ENCODE data around the gene C2orf42.

The C2orf42 gene

DNA sequence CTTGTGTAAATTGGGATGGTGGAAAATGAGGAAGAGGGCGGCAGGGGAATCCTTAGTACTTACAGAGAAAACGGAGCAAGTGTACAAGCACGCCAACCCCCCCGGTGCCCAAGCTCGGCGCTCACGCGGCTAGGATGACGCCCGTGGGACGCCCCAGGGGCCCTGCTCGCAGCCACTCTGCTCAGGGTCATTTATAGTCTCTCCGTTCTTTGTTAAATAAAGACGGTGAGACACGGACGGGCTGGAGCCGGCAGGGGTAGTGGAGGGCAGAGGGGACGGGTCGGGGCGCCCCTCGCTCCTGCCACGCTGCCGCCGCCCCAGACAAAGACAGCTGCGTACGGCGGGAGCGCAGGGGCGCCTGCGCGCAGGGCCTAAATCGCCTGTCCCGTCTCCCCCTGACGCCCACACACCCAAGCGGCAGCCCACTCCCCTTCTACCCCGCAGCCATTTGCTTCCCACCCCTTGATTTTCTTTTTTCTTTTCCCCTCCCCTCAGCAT, 65.8 kb downstream of the C2orf42 start:
- no peak for DNase-seq (ENCODE audit: insufficient read length)
- peak; percentile 60 for TF ChIP-seq TAF1 (IDR thresholded peaks at IDR 0.05; ENCODE audit: borderline replicate concordance, low read depth, low read length)
- TF ChIP-seq POLR2AphosphoS5 (IDR thresholded peaks at IDR 0.05; ENCODE audit: low read depth, low read length) = peak; percentile 77
- TF ChIP-seq POLR2A (IDR thresholded peaks at IDR 0.05; ENCODE audit: low read depth, low read length) = peak; percentile 71
- no peak for FAIRE-seq

- TF ChIP-seq POLR2A (IDR thresholded peaks at IDR 0.05; ENCODE audit: low read depth, low read length) = no peak
- no peak for TF ChIP-seq TAF1 (IDR thresholded peaks at IDR 0.05; ENCODE audit: borderline replicate concordance, low read depth, low read length)
- TF ChIP-seq POLR2AphosphoS5 (IDR thresholded peaks at IDR 0.05; ENCODE audit: low read depth, low read length) = no peak
- FAIRE-seq (no peak), DNase-seq (ENCODE audit: insufficient read length) (no peak)
Measured at GRCh38 chr2:70123829-70124116, 67.0 kb downstream of the C2orf42 start.

DNA sequence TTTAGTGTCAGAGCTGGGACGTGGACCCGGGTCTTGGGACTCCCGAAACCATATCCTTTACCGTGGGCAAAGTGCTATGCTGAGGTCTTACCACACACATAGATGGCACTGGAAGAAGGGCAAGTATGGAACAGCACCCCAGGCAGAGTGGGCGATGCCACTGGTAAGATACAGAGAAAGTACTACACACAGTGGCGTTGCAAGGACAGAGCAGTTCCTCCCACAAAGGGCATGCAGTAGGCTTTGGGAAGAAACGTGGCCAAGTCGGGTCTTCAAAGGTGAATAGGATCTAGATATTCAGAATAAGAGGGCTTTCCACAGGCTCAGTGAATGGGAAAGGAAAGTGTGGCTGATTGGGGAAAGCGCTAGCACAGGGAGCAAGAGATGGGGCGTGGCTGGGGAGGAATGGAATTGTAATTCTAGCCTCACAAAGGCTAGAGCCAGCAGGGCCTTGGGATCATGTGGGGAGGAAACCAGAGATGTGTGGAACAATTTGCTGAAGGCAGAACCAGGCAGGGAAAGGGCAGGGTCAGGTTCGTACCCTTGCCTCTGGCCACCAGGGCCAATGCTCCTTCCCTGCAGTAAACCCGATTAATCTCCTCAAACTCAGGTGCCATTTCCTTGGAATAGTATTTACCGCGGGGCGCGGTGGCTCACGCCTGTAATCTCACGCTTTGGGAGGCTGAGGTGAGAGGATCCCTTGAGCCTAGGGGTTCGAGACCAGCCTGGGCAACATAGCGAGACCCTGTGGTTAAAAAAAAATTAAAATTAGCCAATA, 67.6 kb downstream of the C2orf42 start:
- no peak for FAIRE-seq
- TF ChIP-seq POLR2AphosphoS5 (IDR thresholded peaks at IDR 0.05; ENCODE audit: low read depth, low read length) (no peak), TAF1 (IDR thresholded peaks at IDR 0.05; ENCODE audit: borderline replicate concordance, low read depth, low read length) (no peak), POLR2A (IDR thresholded peaks at IDR 0.05; ENCODE audit: low read depth, low read length) (no peak)
- DNase-seq (ENCODE audit: insufficient read length) = no peak

DNA sequence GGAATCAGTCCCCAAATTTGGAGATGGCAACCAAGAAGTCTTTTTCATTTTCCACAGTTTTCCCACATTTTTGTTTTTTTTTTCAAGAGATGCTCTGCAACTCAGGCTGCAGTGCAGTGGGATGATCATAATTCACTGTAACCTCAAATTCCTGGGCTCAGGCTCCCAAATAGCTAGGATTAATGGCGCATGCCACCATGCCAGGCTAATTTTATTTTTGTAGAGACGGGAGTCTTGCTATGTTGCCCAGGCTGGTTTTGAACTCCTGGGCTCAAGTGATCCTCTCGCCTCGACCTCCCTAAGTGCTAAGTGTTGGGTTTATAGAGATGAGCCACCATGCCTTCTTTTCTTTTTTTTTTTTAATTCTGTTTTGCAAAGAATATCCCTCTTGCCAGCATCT, 68.3 kb downstream of the C2orf42 start:
- DNase-seq (ENCODE audit: insufficient read length) = no peak
- no peak for FAIRE-seq
- TF ChIP-seq TAF1 (IDR thresholded peaks at IDR 0.05; ENCODE audit: borderline replicate concordance, low read depth, low read length) (no peak), POLR2AphosphoS5 (IDR thresholded peaks at IDR 0.05; ENCODE audit: low read depth, low read length) (no peak), POLR2A (IDR thresholded peaks at IDR 0.05; ENCODE audit: low read depth, low read length) (no peak)

GRCh38 chr2:70121627-70122372, 69.0 kb downstream of the C2orf42 start:
- no peak for DNase-seq (ENCODE audit: insufficient read length)
- TF ChIP-seq POLR2AphosphoS5 (IDR thresholded peaks at IDR 0.05; ENCODE audit: low read depth, low read length) = no peak
- no peak for TF ChIP-seq POLR2A (IDR thresholded peaks at IDR 0.05; ENCODE audit: low read depth, low read length)
- TF ChIP-seq TAF1 (IDR thresholded peaks at IDR 0.05; ENCODE audit: borderline replicate concordance, low read depth, low read length) = no peak
- no peak for FAIRE-seq

DNA sequence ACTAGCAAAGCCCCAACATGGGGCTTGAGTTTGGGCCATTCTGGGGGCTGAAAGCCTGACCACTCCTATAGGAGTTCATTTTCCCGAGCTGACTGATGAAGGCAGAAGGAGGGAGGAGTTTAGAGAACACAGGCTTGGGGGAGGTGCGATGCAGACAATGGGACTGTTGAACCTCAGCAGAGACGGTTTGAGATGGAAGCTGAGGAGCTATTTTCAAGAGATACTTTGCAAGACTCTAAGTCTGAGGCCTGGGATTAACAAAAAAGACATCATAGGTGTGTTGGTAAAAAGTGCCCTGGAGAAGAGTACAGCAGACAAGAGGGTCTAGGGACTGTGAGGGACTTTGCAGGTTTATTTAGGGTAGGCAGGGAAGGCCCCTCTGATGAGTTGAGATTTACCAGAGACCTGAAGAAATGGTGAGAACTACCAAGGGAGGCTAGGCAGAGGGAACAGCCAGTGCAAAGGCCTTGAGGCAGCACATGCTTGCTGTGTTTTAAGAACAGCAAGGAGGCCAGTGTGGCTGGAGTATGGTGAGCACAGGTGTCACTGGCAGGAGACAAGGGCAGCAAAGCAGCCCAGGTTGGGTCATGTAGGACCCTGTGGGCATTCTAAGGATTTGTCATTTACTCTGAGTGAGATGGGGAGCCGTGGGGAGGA, 71.9 kb downstream of the C2orf42 start:
- DNase-seq (ENCODE audit: insufficient read length) = no peak
- no peak for TF ChIP-seq POLR2AphosphoS5 (IDR thresholded peaks at IDR 0.05; ENCODE audit: low read depth, low read length)
- FAIRE-seq = no peak

DNA sequence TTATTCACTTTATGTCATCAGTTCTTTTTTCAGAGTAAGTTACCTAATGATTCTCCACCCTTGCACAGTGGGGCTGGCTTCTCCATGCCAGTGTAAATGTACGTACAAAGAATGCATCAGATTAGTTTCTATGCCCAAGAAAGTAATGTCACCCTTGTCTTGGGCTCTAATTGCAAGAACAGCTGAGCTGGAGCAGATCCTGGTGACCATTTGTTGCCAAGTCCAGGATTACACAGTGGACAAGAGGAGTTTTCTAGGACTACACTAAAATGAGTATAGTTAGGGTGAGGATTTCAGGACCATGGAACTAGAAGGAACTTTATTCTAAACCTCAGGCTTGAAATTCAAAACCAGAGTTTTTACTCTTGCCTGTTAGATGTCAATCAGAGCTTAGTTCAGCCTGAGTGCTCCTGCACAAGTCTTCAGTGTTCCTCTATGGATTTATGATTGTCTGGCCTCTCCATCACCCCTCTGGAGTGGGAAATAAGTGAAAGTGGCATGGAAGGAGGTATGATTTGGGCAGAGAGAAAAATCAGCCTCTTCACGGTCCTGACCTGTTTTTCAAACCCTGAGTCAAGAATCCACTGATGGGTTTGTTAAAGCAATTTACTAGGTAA, 73.8 kb downstream of the C2orf42 start:
- FAIRE-seq (peak; percentile 33), DNase-seq (ENCODE audit: insufficient read length) (no peak)
- no peak for TF ChIP-seq POLR2A (IDR thresholded peaks at IDR 0.05; ENCODE audit: low read depth, low read length)
- no peak for TF ChIP-seq POLR2AphosphoS5 (IDR thresholded peaks at IDR 0.05; ENCODE audit: low read depth, low read length)
- no peak for TF ChIP-seq TAF1 (IDR thresholded peaks at IDR 0.05; ENCODE audit: borderline replicate concordance, low read depth, low read length)

GRCh38 chr2:70115646-70116442, 75.0 kb downstream of the C2orf42 start:
- DNase-seq (ENCODE audit: insufficient read length) (no peak), FAIRE-seq (peak; percentile 17)
- no peak for TF ChIP-seq TAF1 (IDR thresholded peaks at IDR 0.05; ENCODE audit: borderline replicate concordance, low read depth, low read length)
- no peak for TF ChIP-seq POLR2AphosphoS5 (IDR thresholded peaks at IDR 0.05; ENCODE audit: low read depth, low read length)
- no peak for TF ChIP-seq POLR2A (IDR thresholded peaks at IDR 0.05; ENCODE audit: low read depth, low read length)

DNA sequence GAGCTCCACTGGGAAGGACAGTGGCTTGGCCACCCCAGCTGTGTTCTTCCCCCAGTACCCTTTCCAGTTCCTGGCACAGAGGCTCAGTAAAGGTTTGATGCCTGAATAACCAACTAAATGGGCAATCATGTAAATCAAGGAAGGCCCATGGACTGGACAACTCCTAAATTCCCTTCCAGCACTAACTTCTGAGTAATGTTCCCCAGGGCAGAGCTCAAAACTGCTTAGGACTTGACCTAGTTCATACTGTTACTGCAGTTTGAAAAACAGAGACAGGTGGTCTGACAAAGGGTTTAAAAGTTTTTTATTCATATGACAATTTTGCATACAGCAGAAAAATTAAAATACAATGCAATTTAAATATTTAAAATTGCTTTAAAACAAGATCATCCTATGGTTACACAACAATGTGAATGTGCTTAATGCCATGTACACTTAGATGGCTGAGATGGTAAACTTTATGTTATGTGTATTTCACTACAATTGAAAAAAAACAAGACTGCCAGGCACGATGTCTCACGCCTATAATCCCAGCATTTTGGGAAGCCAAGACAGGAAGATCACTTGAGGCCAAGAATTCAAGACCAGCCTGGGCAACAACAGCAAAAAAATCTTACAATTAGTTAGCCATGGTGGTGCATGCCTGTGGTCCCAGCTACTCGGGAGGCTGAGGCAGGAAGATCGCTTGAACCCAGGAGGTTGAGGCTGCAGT, 77.3 kb downstream of the C2orf42 start:
- no peak for FAIRE-seq
- TF ChIP-seq TAF1 (IDR thresholded peaks at IDR 0.05; ENCODE audit: borderline replicate concordance, low read depth, low read length) (no peak), POLR2AphosphoS5 (IDR thresholded peaks at IDR 0.05; ENCODE audit: low read depth, low read length) (no peak), POLR2A (IDR thresholded peaks at IDR 0.05; ENCODE audit: low read depth, low read length) (no peak)
- no peak for DNase-seq (ENCODE audit: insufficient read length)
